ENCODE results near the gene WDFY4.

GRCh38 chr10:48636901-48637300 is 47.8 kb upstream of the WDFY4 start:
- TF ChIP-seq EZH2phosphoT487 (IDR thresholded peaks at IDR 0.05; ENCODE audit: borderline replicate concordance, low read depth) (no peak), CTCF (IDR thresholded peaks at IDR 0.05) (no peak), REST (IDR thresholded peaks at IDR 0.05; ENCODE audit: low read depth, low read length) (no peak), MAX (IDR thresholded peaks at IDR 0.05; ENCODE audit: low read depth) (no peak), RAD21 (IDR thresholded peaks at IDR 0.05; ENCODE audit: low read length) (no peak), EP300 (IDR thresholded peaks at IDR 0.05; ENCODE audit: borderline replicate concordance in 1 of 2, low read depth in 1 of 2, low read length in 1 of 2) (no peak), PBX3 (IDR thresholded peaks at IDR 0.05) (no peak), POLR2AphosphoS5 (IDR thresholded peaks at IDR 0.05; ENCODE audit: low read depth, low read length) (no peak), YY1 (IDR thresholded peaks at IDR 0.05; ENCODE audit: low read depth) (no peak), IRF3 (IDR thresholded peaks at IDR 0.05; ENCODE audit: low read depth, low read length) (no peak), GABPA (IDR thresholded peaks at IDR 0.05; ENCODE audit: low read depth) (no peak), NRF1 (IDR thresholded peaks at IDR 0.05; ENCODE audit: low read depth, low read length) (no peak), TAF1 (IDR thresholded peaks at IDR 0.05; ENCODE audit: borderline replicate concordance, low read depth, low read length) (no peak)
